Measurements from ENCODE around the gene NEBL.

DNA sequence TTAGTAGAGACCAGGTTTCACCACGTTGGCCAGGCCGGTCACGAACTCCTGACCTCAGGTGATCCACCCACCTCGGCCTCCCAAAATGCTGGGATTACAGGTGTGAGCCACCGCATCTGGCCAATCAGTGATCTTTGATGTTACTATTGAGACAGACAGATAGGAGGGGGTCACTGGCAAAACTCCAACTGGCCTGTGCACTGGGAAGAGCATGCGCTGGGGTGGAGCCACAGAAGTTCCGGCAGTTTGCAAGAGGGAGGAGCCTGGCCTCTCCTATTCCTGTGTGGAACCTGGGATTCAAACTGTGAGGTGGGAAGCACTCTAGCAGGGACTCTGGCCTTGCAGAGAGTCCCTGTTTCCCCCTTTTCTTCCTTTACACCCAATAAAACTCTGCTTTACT is 60.7 kb downstream of the NEBL start:
- TF ChIP-seq RAD21 (IDR thresholded peaks at IDR 0.05; ENCODE audit: low read depth): no peak
- TF ChIP-seq, protein P1, sequence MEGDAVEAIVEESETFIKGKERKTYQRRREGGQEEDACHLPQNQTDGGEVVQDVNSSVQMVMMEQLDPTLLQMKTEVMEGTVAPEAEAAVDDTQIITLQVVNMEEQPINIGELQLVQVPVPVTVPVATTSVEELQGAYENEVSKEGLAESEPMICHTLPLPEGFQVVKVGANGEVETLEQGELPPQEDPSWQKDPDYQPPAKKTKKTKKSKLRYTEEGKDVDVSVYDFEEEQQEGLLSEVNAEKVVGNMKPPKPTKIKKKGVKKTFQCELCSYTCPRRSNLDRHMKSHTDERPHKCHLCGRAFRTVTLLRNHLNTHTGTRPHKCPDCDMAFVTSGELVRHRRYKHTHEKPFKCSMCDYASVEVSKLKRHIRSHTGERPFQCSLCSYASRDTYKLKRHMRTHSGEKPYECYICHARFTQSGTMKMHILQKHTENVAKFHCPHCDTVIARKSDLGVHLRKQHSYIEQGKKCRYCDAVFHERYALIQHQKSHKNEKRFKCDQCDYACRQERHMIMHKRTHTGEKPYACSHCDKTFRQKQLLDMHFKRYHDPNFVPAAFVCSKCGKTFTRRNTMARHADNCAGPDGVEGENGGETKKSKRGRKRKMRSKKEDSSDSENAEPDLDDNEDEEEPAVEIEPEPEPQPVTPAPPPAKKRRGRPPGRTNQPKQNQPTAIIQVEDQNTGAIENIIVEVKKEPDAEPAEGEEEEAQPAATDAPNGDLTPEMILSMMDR (IDR thresholded peaks at IDR 0.05 in 2 of 3, conservative IDR thresholded peaks at IDR 0.05 in 1 of 3; ENCODE audit: borderline replicate concordance in 1 of 3, insufficient read depth in 1 of 3, low read depth in 2 of 3, low read length in 2 of 3): no peak
- no peak for TF ChIP-seq EZH2 (IDR thresholded peaks at IDR 0.05)
- no peak for TF ChIP-seq POLR2A (IDR thresholded peaks at IDR 0.05; ENCODE audit: borderline replicate concordance, extremely low read depth, insufficient read depth, insufficient read length)

All from HCT116 (cell line).